HG02970 (cell line): ENCODE measurements around the gene ANKFN1.

Source experiments
- ATAC-seq: cut with Tn5 transposase; IDR thresholded peaks from one replicate; pipeline ENCODE4 v1.9.1; 2021; ENCODE audit warnings: mild to moderate bottlenecking, moderate library complexity, moderate number of reproducible peaks; ENCODE audit not compliant: unreplicated experiment, low FRiP score

Gene ANKFN1

GRCh38 chr17:56478836-56479447 lies 325.7 kb downstream of the ANKFN1 start:
- no peak for ATAC-seq

DNA sequence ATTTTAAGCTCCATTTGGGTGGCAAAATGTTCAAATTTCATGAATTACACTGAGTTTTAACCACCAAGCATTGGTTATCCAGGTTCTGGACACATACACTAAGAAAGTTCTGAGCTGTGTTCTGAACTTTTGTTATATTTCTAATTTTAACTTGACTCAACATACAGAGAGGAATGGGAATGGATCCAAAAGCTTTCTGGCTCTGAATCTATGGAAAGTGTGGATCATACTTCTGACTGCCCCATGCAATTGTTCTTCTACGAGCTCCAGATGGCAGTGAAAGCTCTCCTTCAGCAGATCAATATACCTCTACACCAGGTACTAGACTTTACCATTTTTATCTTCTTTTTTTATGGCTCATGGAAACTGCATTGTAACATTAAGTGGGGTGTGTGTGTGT lies 327.2 kb downstream of the ANKFN1 start:
- no peak for ATAC-seq

GRCh38 chr17:56481659-56482058 lies 328.4 kb downstream of the ANKFN1 start:
- ATAC-seq: no peak

DNA sequence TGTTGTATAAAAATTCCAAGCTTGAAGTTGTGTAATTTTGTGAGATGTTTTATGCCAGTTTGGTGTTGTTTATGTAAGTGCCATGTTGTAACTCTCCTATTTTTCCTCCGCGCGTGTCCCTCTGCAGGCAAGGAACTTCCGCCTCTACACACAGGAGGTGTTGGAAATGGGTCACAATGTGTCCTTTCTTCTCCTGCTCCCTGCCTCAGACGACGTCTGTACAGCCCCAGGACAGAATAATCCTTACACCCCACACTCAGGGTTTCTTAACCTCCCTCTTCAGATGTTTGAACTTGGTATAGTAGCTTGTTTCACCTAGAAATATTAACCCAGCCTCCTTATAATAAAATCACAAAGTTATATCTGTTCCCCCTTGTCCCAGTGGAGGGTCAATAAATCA lies 329.0 kb downstream of the ANKFN1 start:
- ATAC-seq: no peak

DNA sequence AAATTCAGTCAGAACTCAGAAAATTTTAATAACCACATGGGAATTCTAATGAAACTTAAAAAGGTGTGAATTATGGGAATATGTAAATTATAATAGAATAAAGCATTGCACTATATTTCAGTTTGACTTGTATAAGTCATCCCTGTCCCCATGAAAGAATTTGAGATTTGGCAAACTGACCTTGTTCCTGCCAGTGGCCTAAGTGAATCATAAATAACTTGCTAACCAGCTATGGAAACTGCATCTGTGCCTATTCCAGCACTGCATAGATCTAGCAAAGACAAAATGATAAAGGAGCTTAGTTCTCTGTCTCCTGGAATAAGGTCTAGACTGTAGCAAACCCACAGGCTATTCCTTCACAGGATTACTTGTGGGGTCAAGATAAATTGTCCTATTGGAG lies 333.5 kb downstream of the ANKFN1 start:
- no peak for ATAC-seq

GRCh38 chr17:56488800-56489199 lies 335.5 kb downstream of the ANKFN1 start:
- ATAC-seq: no peak

GRCh38 chr17:56489980-56490379 lies 336.7 kb downstream of the ANKFN1 start:
- ATAC-seq: no peak

GRCh38 chr17:56495556-56495955 lies 342.3 kb downstream of the ANKFN1 start:
- ATAC-seq: no peak

- no peak for ATAC-seq
Measured at GRCh38 chr17:56497132-56497531, 343.9 kb downstream of the ANKFN1 start.

DNA sequence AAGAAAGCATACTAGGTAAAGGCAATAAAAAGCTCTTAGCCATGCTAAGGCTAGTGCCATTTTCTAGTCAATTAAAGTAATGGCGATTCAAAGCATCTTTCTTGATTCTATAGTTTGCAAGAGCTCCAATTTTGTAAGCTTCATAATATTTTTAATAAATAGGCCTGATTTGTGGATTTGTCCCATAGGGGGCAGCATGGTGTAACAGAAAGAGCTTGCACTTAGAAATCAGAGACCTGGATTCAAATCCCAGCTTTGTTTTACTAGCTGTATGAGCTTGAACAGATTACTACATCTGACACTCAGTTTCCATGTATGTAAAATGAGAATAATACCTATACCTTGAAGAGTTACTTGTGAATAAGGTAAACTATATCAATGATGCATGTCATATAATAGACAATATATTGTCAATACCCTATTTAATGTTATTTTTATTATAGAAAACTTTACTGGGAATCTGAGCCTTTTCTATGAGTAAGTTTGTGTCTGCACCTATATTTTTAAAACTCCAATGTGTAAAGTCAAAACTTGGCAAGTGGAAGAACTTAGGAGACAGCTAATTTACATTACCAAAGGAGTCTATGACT lies 346.6 kb downstream of the ANKFN1 start:
- no peak for ATAC-seq

GRCh38 chr17:56502120-56502654 lies 348.9 kb downstream of the ANKFN1 start:
- ATAC-seq: no peak

DNA sequence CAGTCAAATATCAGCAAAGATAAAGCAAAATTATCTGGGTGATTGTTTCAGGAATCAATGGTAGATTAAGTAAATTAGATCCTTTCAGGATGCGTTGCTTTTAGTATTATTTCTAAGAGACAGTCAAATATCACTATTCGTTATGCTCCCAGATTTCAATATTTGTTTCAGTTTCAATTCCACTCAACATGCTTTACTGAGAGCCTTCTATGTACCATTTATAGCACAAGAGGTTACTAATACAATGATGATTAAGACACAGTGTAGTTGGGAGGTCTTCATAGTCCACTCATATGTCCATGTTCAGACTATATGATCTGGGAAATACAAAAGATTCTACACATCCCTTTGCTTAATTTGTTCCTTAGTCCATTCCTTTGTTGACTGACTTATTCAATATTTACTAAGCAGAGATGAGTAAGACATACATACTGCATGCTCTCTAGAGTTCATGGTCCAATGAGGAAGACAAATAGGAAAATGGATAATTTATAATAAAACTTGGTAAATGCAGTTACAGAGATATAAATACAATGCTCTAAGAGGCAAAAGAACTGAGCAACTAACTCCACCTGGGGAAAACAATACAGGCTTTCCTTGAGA lies 352.0 kb downstream of the ANKFN1 start:
- no peak for ATAC-seq

DNA sequence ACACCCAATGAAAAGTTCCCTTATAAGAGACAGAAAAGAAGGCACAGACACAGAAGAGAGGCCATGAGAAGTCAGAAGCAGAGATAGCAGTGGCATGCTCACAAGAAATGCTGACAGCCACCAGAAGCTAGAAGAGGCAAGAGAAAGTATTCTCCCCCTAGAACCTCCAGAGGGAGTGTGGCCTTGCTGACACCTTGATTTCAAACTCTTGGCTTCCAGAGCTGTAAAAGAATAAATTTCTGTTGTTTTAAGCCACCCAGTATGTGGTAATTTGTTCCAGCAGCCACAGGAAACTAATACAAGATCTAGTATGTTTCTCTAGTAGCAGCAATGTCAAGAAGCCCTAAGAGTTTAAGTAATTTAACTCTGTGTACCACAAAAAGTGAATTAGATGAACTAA lies 353.1 kb downstream of the ANKFN1 start:
- ATAC-seq: no peak

DNA sequence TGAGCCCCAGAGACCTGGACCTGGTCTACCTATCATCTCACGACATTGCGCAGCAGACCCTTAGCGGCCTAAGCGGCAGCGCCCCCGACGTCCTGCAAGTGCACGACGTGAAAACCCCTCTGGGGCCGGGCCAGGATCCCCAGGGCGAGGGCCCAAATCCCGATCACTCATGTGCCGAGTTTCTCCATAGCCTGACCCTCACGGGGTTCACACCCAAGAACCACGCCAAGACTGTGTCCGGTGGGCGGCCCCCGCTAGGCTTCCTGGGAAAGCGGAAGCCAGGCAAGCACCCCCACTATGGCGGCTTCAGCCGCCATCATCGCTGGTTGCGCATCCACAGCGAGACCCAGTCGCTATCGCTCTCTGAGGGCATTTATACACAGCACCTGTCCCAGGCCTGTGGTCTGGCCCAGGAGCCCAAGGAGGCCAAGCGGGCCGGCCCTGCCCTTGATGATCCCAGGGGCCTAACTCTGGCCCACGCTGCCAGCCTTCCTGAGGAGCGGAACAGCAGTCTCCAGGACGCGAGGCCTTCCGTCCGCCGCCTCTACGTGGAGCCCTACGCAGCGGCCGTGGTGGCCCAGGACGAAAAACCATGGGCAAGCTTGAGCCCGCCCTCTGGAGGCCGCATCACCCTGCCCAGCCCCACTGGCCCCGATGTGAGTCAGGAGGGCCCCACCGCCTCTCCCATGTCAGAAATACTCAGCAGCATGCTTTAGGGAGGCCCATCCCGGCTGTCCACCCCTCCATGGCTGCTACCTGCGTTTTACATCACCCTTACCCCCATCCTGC lies 357.5 kb downstream of the ANKFN1 start:
- no peak for ATAC-seq

DNA sequence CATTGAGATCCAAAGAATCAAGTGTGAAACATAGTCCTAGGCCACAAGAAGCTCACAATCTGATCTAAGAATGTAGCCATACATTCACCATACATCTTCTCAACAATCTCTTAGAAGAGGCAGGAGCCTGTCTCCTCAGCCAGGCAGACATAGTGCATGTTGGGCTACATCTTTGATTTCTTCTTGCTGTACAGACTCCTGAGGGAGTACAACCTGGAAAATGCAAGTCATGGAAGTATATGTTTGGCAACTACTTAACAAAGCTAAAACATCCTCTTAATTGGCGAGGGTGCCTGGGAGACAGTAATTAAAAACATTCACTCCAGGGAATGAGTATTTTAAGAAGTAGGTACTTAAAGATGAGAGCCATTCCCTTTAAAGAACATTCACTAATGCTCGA lies 361.0 kb downstream of the ANKFN1 start:
- no peak for ATAC-seq

DNA sequence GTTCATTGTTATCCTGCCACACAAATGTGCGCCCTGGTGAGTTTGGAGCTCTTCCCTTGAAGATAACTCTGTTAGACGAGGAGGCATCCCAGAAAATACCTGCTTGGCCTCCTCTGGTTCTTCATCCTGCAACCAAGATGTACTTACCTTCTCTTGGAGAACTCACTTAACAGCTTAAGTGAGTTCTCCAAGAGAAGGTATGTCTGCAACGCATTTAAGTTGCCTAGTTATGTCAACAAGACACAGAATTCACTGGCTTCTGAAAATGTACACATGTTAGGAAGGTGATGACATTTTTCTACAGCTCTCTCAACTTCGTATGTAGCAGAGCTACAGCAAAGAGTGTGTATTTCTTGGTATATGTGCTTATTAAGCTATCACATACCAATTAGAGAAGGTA lies 361.6 kb downstream of the ANKFN1 start:
- ATAC-seq: no peak

DNA sequence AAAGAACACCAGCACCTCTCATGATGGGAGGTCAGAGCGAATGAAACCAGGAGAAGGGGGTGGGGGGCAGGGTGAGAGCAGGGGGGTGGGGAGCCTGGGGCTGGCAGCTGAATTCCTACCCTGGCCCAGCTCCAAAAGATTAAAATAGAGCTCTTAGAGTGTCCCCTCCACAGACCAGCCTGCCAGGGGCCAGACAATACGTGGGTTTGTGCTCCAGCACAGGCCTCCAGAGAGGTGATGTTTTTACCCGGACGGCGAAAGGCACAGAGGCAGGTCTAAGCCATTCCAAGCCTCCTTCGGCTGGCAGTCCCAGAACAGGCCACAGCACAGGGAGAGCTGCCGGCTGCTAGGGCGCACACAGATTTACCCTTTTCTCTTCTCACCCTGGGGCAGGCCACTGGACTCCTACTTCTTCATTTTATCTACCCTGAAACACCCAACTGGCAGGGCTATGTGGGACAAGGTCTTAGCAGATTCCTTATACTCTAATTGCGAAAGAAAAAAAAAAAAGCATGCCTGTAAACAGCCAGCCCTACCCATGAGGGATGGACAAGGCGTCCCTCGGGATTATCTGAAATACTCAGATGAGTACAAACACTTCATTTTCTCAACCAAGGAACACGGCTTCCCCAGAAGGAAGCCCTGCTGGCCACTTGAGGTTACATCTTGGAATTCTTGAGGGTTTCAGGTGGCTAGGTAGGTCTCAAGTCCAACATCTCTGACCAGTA lies 368.3 kb downstream of the ANKFN1 start:
- no peak for ATAC-seq

- no peak for ATAC-seq
Measured at GRCh38 chr17:56523042-56523441, 369.8 kb downstream of the ANKFN1 start.

GRCh38 chr17:56528696-56529095 lies 375.4 kb downstream of the ANKFN1 start:
- no peak for ATAC-seq

GRCh38 chr17:56532926-56533325 lies 379.7 kb downstream of the ANKFN1 start:
- no peak for ATAC-seq

DNA sequence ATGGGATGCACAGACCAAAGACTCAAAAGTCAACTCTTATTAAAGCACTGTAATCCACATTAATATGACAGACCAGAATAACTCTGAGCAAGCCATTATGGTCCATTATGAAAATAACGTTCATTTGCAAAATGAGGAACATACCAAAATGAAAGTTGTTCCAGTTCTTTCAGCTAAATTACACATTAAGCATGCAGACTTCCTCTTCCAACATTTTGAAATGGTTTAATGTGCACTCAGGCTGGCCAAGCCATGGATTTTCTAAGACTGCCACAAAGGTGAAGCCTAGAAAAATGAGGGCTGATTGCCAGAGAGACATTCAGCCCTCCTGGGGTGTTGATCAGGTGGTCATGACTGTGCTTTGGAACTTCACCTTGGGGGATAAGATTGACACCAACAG lies 383.5 kb downstream of the ANKFN1 start:
- ATAC-seq: no peak
